Measurements from ENCODE around the gene AFF3.

DNA sequence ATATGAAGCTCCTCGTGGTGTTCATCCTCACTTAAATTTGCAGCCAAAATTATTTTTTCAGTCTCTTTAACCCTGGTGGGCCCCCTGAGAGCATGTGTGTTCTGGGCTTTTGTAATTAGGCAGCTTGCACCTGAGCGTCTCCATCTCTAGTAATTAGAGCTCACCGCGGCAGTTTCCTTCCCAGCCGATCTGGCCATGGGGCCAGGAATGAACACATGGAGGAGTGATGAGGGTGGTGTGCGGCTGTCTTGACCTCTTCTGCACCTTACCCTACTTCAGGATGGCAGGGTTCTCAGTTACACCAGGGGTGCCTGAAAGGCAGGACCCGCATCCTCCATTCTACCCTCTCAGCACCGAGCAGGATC, 98.5 kb downstream of the AFF3 start:
- no peak for TF ChIP-seq POLR2A (IDR thresholded peaks at IDR 0.05)
- TF ChIP-seq, protein P1, sequence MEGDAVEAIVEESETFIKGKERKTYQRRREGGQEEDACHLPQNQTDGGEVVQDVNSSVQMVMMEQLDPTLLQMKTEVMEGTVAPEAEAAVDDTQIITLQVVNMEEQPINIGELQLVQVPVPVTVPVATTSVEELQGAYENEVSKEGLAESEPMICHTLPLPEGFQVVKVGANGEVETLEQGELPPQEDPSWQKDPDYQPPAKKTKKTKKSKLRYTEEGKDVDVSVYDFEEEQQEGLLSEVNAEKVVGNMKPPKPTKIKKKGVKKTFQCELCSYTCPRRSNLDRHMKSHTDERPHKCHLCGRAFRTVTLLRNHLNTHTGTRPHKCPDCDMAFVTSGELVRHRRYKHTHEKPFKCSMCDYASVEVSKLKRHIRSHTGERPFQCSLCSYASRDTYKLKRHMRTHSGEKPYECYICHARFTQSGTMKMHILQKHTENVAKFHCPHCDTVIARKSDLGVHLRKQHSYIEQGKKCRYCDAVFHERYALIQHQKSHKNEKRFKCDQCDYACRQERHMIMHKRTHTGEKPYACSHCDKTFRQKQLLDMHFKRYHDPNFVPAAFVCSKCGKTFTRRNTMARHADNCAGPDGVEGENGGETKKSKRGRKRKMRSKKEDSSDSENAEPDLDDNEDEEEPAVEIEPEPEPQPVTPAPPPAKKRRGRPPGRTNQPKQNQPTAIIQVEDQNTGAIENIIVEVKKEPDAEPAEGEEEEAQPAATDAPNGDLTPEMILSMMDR (IDR thresholded peaks at IDR 0.05), result no peak
